GM23338 (cell line): Measurements from ENCODE around the gene ARID4B. TPM values are rescaled to one million over a fixed set of nuclear protein-coding genes. Genes with fewer than 3 reads are reported as not detected.

Experiments
- ATAC-seq: fragments of 200-7000 bp; cut with Tn5 transposase; 3 replicates; pipeline ENCODE4 v1.9.1; 2020
- DNase-seq: peaks from one replicate; pipeline ENCODE4 v3.0.0-alpha.2; 2015; ENCODE audit warnings: low spot score
- H2AFZ ChIP-seq: fragments of 200-600 bp; sonication (generic); 2 replicates; pipeline ENCODE4 v1.8.0; 2016; ENCODE audit warnings: antibody characterized with exemption, mild to moderate bottlenecking, moderate library complexity
- H3F3A ChIP-seq: fragments of 200-600 bp; sonication (generic); replicated peaks from 2 replicates; pipeline ENCODE4 v1.8.0; 2017; ENCODE audit warnings: antibody characterized with exemption, mixed run types, low read depth
- H3K27ac ChIP-seq: fragments of 200-600 bp; sonication (generic); 2 replicates; pipeline ENCODE4 v1.6.1; 2016; ENCODE audit warnings: low read depth
- H3K27me3 ChIP-seq: fragments of 200-600 bp; sonication (generic); 2 replicates; pipeline ENCODE4 v1.8.0; 2016; ENCODE audit warnings: mild to moderate bottlenecking, mixed run types, moderate library complexity; ENCODE audit not compliant: insufficient read depth
- H3K36me3 ChIP-seq: fragments of 200-600 bp; sonication (generic); 2 replicates; pipeline ENCODE4 v1.8.0; 2016; ENCODE audit warnings: mild to moderate bottlenecking; ENCODE audit not compliant: insufficient read depth
- H3K4me1 ChIP-seq: fragments of 200-600 bp; sonication (generic); 2 replicates; pipeline ENCODE4 v1.8.0; 2016; ENCODE audit warnings: mild to moderate bottlenecking, moderate library complexity; ENCODE audit not compliant: insufficient read depth
- H3K4me2 ChIP-seq: fragments of 200-600 bp; sonication (generic); 2 replicates; pipeline ENCODE4 v1.7.1; 2017; ENCODE audit warnings: mixed run types
- H3K4me3 ChIP-seq: fragments of 200-600 bp; sonication (generic); 2 replicates; pipeline ENCODE4 v1.6.1; 2016; ENCODE audit warnings: mixed run types
- H3K79me2 ChIP-seq: fragments of 200-600 bp; sonication (generic); replicated peaks from 2 replicates; pipeline ENCODE4 v1.8.0; 2017; ENCODE audit warnings: mild to moderate bottlenecking; ENCODE audit not compliant: insufficient read depth
- H3K9me2 ChIP-seq: fragments of 200-600 bp; sonication (generic); 2 replicates; pipeline ENCODE4 v1.8.0; 2017; ENCODE audit not compliant: insufficient read depth
- H4K20me1 ChIP-seq: fragments of 200-600 bp; sonication (generic); replicated peaks from 2 replicates; pipeline ENCODE4 v1.8.0; 2017; ENCODE audit warnings: mild to moderate bottlenecking; ENCODE audit not compliant: insufficient read depth
- H3K27ac Mint-ChIP-seq: 2 replicates; pipeline ENCODE4 v1.8.0; 2020; ENCODE audit warnings: inconsistent platforms, mild to moderate bottlenecking, moderate library complexity, mixed read lengths
- H3K27me3 Mint-ChIP-seq: 3 replicates; pipeline ENCODE4 v1.8.0; 2022; ENCODE audit warnings: low read depth, mild to moderate bottlenecking, moderate library complexity, mixed read lengths, inconsistent platforms; ENCODE audit not compliant: insufficient read depth, poor library complexity
- H3K36me3 Mint-ChIP-seq: 3 replicates; pipeline ENCODE4 v1.8.0; 2021; ENCODE audit warnings: low read depth, mild to moderate bottlenecking, inconsistent platforms, moderate library complexity, mixed read lengths
- H3K4me1 Mint-ChIP-seq: 3 replicates; pipeline ENCODE4 v1.8.0; 2020; ENCODE audit warnings: mild to moderate bottlenecking, inconsistent platforms, mixed read lengths
- H3K4me3 Mint-ChIP-seq: 3 replicates; pipeline ENCODE4 v1.8.0; 2021; ENCODE audit warnings: moderate library complexity, mild to moderate bottlenecking, inconsistent platforms, mixed read lengths
- H3K9me3 Mint-ChIP-seq: 3 replicates; pipeline ENCODE4 v1.8.0; 2020; ENCODE audit warnings: moderate library complexity, mild to moderate bottlenecking, inconsistent platforms, mixed read lengths
- CREB1 ChIP-seq: fragments of 250-450 bp; sonication (Bioruptor Pico); IDR thresholded peaks from 2 replicates; pipeline ENCODE4 v1.5.0; 2020; ENCODE audit warnings: low read depth, mild to moderate bottlenecking, moderate library complexity
- EZH2 ChIP-seq: fragments of 200-600 bp; sonication (generic); IDR thresholded peaks from one replicate; pipeline ENCODE4 v1.8.0; 2017; ENCODE audit warnings: antibody characterized with exemption, mild to moderate bottlenecking, low read depth; ENCODE audit not compliant: unreplicated experiment
- EZH2phosphoT487 ChIP-seq: fragments of 200-600 bp; sonication (generic); IDR thresholded peaks from one replicate; pipeline ENCODE4 v1.8.1; 2018; ENCODE audit warnings: antibody characterized with exemption; ENCODE audit not compliant: unreplicated experiment
- JUNB ChIP-seq: IDR thresholded peaks from one replicate; pipeline ENCODE4 v1.6.1; 2016; ENCODE audit warnings: antibody characterized with exemption; ENCODE audit not compliant: unreplicated experiment
- NANOG ChIP-seq: IDR thresholded peaks from 2 replicates; pipeline ENCODE4 v1.6.1; 2016; ENCODE audit warnings: antibody characterized with exemption, borderline replicate concordance
- STAT1 ChIP-seq: IDR thresholded peaks from one replicate; pipeline ENCODE4 v1.6.1; 2016; ENCODE audit warnings: antibody characterized with exemption; ENCODE audit not compliant: unreplicated experiment
- ZNF331 ChIP-seq: fragments of 250-450 bp; sonication (Bioruptor Pico); IDR thresholded peaks from 2 replicates; pipeline ENCODE4 v1.5.0; 2020; ENCODE audit warnings: low read depth, mild to moderate bottlenecking, moderate library complexity
- polyA plus RNA-seq: library from polyadenylated mRNA; unstranded; fragments of >200 nt; fragmentation: Nextera tagmentation; extraction: Ambion mirVana; gene quantifications from 2 replicates; pipeline ENCODE4 v1.2.1, GENCODE V29; 2016
- total RNA-seq: library from RNA; depleted of rRNA; stranded (reverse); fragments of >200 nt; shearing (Covaris generic); gene quantifications from 2 replicates; pipeline ENCODE4 v1.2.3, GENCODE V29; 2014
- TF ChIP-seq, protein P1 (sequence below): fragments of 250-450 bp; sonication (Bioruptor Pico); IDR thresholded peaks from 2 replicates; pipeline ENCODE4 v1.5.0; 2020; ENCODE audit warnings: mild to moderate bottlenecking, moderate library complexity

Gene ARID4B
- total and polyA plus RNA-seq, 2 experiments from 2014 or later = 25.1 to 59.8 TPM

DNA sequence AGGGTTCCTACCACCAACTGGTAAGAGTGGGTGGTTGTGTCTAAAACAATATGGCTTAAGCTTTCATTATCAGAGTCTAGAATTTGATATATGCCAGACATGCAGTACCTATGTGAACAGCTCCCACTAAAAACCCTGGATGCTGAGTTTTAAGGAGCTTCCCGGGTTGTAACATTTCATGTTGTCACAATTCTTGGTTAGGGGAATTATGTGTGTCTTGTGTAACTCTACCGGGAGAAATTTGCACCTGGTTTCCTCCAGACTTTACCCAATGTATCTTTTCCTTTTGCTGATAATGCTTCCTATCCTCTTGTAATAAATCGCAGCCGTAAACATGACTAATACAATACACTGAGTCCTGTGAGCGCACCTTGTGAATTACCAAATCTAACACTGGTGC lies 48.3 kb downstream of the ARID4B start (continued):
- TF ChIP-seq, protein P1, sequence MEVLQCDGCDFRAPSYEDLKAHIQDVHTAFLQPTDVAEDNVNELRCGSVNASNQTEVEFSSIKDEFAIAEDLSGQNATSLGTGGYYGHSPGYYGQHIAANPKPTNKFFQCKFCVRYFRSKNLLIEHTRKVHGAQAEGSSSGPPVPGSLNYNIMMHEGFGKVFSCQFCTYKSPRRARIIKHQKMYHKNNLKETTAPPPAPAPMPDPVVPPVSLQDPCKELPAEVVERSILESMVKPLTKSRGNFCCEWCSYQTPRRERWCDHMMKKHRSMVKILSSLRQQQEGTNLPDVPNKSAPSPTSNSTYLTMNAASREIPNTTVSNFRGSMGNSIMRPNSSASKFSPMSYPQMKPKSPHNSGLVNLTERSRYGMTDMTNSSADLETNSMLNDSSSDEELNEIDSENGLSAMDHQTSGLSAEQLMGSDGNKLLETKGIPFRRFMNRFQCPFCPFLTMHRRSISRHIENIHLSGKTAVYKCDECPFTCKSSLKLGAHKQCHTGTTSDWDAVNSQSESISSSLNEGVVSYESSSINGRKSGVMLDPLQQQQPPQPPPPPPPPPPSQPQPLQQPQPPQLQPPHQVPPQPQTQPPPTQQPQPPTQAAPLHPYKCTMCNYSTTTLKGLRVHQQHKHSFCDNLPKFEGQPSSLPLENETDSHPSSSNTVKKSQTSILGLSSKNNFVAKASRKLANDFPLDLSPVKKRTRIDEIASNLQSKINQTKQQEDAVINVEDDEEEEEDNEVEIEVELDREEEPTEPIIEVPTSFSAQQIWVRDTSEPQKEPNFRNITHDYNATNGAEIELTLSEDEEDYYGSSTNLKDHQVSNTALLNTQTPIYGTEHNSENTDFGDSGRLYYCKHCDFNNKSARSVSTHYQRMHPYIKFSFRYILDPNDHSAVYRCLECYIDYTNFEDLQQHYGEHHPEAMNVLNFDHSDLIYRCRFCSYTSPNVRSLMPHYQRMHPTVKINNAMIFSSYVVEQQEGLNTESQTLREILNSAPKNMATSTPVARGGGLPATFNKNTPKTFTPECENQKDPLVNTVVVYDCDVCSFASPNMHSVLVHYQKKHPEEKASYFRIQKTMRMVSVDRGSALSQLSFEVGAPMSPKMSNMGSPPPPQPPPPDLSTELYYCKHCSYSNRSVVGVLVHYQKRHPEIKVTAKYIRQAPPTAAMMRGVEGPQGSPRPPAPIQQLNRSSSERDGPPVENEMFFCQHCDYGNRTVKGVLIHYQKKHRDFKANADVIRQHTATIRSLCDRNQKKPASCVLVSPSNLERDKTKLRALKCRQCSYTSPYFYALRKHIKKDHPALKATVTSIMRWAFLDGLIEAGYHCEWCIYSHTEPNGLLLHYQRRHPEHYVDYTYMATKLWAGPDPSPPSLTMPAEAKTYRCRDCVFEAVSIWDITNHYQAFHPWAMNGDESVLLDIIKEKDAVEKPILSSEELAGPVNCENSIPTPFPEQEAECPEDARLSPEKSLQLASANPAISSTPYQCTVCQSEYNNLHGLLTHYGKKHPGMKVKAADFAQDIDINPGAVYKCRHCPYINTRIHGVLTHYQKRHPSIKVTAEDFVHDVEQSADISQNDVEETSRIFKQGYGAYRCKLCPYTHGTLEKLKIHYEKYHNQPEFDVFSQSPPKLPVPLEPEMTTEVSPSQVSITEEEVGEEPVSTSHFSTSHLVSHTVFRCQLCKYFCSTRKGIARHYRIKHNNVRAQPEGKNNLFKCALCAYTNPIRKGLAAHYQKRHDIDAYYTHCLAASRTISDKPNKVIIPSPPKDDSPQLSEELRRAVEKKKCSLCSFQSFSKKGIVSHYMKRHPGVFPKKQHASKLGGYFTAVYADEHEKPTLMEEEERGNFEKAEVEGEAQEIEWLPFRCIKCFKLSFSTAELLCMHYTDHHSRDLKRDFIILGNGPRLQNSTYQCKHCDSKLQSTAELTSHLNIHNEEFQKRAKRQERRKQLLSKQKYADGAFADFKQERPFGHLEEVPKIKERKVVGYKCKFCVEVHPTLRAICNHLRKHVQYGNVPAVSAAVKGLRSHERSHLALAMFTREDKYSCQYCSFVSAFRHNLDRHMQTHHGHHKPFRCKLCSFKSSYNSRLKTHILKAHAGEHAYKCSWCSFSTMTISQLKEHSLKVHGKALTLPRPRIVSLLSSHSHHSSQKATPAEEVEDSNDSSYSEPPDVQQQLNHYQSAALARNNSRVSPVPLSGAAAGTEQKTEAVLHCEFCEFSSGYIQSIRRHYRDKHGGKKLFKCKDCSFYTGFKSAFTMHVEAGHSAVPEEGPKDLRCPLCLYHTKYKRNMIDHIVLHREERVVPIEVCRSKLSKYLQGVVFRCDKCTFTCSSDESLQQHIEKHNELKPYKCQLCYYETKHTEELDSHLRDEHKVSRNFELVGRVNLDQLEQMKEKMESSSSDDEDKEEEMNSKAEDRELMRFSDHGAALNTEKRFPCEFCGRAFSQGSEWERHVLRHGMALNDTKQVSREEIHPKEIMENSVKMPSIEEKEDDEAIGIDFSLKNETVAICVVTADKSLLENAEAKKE = no peak
- TF ChIP-seq EZH2 (no peak), EZH2phosphoT487 (no peak), STAT1 (no peak), ZNF331 (CRISPR knock-in tag) (no peak), CREB1 (CRISPR knock-in tag) (no peak)

DNA sequence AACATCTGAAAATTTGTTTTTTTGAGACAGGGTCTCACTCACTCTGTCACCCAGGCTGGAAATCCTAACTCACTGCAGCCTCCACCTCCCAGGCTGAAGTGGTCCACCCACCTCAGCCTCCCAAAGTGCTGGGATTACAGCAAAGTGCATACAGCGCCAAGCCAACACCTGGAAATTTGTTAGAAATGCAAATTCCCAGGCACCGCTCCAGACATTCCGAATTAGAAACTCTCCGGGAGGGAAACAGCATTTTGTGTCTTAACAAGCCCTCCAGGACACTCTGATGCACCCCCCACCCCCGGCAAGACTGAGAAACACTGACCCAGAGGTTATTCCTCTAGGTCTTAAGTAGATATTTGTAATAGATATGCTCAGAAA lies 49.1 kb downstream of the ARID4B start:
- peak overlapping the region; percentile 31 for H3K4me3 ChIP-seq
- no peak overlapping the region; the same call in 1 of the 2 replicates for H3K27ac Mint-ChIP-seq
- TF ChIP-seq JUNB (no peak), EZH2 (no peak), NANOG (no peak)
- TF ChIP-seq, protein P1 = no peak

More for the DNA sequence above, 49.1 kb downstream of the ARID4B start:
- H3K9me2 ChIP-seq = no peaks in the 10 kb centered on the region
- peak; percentile 40 for ATAC-seq
- H3K27ac ChIP-seq = 0 out of 2 replicates have a peak overlapping the region, but pooled peaks have one; percentile 5
- H3K36me3 ChIP-seq = no peaks in the 10 kb centered on the region; the same call in 1 of the 2 replicates
- Mint-ChIP-seq H3K4me1 (peaks cover 47% of the 10 kb centered on the region), H3K36me3 (0 out of 3 replicates have a peak, but pooled peaks cover 3% of the 10 kb centered on the region), H3K4me3 (peak overlapping the region; percentile 44), H3K9me3 (no peaks in the 10 kb centered on the region), H3K27me3 (peaks cover 5% of the 10 kb centered on the region)
- peaks cover 52% of the 10 kb centered on the region for H4K20me1 ChIP-seq
- H3K79me2 ChIP-seq = peaks cover 100% of the 10 kb centered on the region
- peaks cover 59% of the 10 kb centered on the region for H3K4me1 ChIP-seq
- H3K27me3 ChIP-seq = no peaks in the 10 kb centered on the region
- no peaks in the 10 kb centered on the region for H3F3A ChIP-seq
- no peak overlapping the region for H2AFZ ChIP-seq
- H3K4me2 ChIP-seq = peak overlapping the region; percentile 66
- DNase-seq = peak; percentile 53
